Peyer's patch (tissue), 4 donors: Measurements from ENCODE around the gene TMEM37.

Experiments
- CTCF ChIP-seq, 6 experiments: fragments of 450-650 bp in 4 of 6; fragments of 200-600 bp in 2 of 6; sonication (generic) in 1 of 6; IDR thresholded peaks; one replicate each; pipeline ENCODE4 v1.5.1; 2017 to 2019; ENCODE audit warnings: antibody characterized with exemption in 6 of 6, mild to moderate bottlenecking in 3 of 6, moderate library complexity in 1 of 6
- POLR2A ChIP-seq, 2 donors: fragments of 450-650 bp; IDR thresholded peaks; one replicate each; pipeline ENCODE4 v1.5.1; 2017; ENCODE audit warnings: antibody characterized with exemption in 2 of 2, mild to moderate bottlenecking in 2 of 2, moderate library complexity in 2 of 2

- TF ChIP-seq POLR2A (IDR thresholded peaks at IDR 0.05), result no peak
- TF ChIP-seq CTCF (IDR thresholded peaks at IDR 0.05), result no peak
Measured at GRCh38 chr2:119397196-119397595, 34.5 kb upstream of the TMEM37 start.
